Prostate gland (tissue), 2 donors: Measurements from ENCODE around the gene CCDC134. TPM values are rescaled to one million over a fixed set of nuclear protein-coding genes. Genes with fewer than 3 reads are reported as not detected.

Experiments used
- DNase-seq: peaks from one replicate; pipeline ENCODE4 v3.0.0-alpha.2; 2019; ENCODE audit warnings: low spot score
- H3K27ac ChIP-seq, 2 donors: fragments of 200-600 bp; sonication (generic); 2 replicates each; pipeline ENCODE4 v1.5.1; 2017 to 2019
- H3K27me3 ChIP-seq: fragments of 200-600 bp; sonication (generic); replicated peaks from 2 replicates; pipeline ENCODE4 v1.5.1; 2019; ENCODE audit not compliant: insufficient read depth
- H3K36me3 ChIP-seq, 2 donors: fragments of 200-600 bp; sonication (generic); 1 replicate in 1 of 2; 2 replicates in 1 of 2; pipeline versions ENCODE4 v1.5.1 to v1.8.1; 2017 to 2019
- H3K4me1 ChIP-seq: fragments of 200-600 bp; sonication (generic); replicated peaks from 2 replicates; pipeline ENCODE4 v1.5.1; 2019
- H3K4me3 ChIP-seq, 2 donors: fragments of 200-600 bp; sonication (generic); 2 replicates each; pipeline ENCODE4 v1.5.1; 2017 to 2019
- H3K9me3 ChIP-seq: fragments of 200-600 bp; sonication (generic); 2 replicates; pipeline ENCODE4 v1.5.1; 2017
- POLR2A ChIP-seq: fragments of 450-650 bp; IDR thresholded peaks from one replicate; pipeline ENCODE4 v1.6.1; 2016; ENCODE audit warnings: antibody characterized with exemption, mild to moderate bottlenecking
- POLR2AphosphoS5 ChIP-seq: sonication (generic); formaldehyde crosslinking; IDR thresholded peaks from one replicate; pipeline ENCODE4 v1.6.1; 2017; ENCODE audit warnings: antibody characterized with exemption
- WGBS: methylation state at CpG from one replicate; pipeline ENCODE4 v1.1.5; 2018; 5-methylcytosine and 5-hydroxymethylcytosine counted together
- intact Hi-C: fragments of 100-400 bp; cut with DNase I; formaldehyde crosslinking; loops from one replicate; pipeline ENCODE4 v1.14.2; 2022
- total RNA-seq, 2 donors: library from RNA; depleted of rRNA; stranded (reverse); fragments of >200 nt; gene quantifications; one replicate each; pipeline ENCODE4 v1.1.0, GENCODE V29; 2016
- TF ChIP-seq, protein P1 (sequence below), 4 experiments: fragments of 200-600 bp in 2 of 4; fragments of 450-650 bp in 2 of 4; sonication (generic) in 2 of 4; IDR thresholded peaks; 1 replicate in 3 of 4; 2 replicates in 1 of 4; pipeline ENCODE4 v1.5.1; 2016 to 2019; ENCODE audit warnings: antibody characterized with exemption in 4 of 4, mild to moderate bottlenecking in 2 of 4, moderate library complexity in 2 of 4

The CCDC134 gene
- total RNA-seq, 2 donors from 2014 or later: 12.0 to 20.7 TPM

DNA sequence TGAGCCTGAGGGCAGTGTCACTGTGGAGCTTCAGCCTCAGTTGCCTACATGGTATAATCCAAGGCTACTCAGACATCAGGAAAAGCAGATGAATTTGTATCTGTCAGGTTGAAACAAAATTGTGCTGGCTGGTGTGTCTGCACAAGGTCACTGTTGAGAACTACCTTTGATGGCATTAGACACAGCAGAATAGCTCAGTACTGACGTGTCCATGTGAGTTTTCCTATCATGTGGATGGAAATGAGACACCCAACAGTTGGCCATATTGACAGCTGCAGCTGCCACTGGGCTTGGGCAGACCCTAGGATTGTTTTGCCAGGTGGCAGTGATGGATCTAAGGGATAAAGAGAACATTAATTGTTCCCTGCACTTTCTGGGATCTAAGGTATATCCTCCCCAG is 15.8 kb downstream of the CCDC134 start:
- H3K36me3 ChIP-seq: no peaks in the 10 kb centered on the region

DNA sequence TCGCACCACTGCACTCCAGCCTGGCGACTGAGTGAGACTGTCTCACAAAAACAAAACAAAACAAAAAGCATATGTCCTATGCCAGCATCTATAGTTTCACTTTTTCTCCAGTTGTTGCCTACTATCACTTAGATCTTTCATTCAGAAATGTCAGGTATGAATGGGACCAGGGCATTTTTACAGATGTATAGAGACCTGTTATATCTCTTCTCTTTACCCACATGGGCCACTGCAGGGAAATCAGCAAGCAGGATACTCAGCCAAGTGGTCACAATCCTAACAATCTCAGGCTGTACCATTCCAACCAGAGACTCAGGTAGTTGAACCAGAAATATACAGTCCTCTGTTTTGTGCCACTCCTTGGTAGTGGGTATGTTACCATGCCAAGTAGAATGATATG is 16.4 kb downstream of the CCDC134 start:
- DNase-seq: no peak
- Histone ChIP-seq H3K4me3 (no peak overlapping the region), H3K4me1 (no peaks in the 10 kb centered on the region), H3K9me3 (no peaks in the 10 kb centered on the region), H3K27ac (no peak overlapping the region), H3K27me3 (no peaks in the 10 kb centered on the region), H3K36me3 (no peaks in the 10 kb centered on the region)
- TF ChIP-seq, protein P1, sequence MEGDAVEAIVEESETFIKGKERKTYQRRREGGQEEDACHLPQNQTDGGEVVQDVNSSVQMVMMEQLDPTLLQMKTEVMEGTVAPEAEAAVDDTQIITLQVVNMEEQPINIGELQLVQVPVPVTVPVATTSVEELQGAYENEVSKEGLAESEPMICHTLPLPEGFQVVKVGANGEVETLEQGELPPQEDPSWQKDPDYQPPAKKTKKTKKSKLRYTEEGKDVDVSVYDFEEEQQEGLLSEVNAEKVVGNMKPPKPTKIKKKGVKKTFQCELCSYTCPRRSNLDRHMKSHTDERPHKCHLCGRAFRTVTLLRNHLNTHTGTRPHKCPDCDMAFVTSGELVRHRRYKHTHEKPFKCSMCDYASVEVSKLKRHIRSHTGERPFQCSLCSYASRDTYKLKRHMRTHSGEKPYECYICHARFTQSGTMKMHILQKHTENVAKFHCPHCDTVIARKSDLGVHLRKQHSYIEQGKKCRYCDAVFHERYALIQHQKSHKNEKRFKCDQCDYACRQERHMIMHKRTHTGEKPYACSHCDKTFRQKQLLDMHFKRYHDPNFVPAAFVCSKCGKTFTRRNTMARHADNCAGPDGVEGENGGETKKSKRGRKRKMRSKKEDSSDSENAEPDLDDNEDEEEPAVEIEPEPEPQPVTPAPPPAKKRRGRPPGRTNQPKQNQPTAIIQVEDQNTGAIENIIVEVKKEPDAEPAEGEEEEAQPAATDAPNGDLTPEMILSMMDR (IDR thresholded peaks at IDR 0.05): no peak
- TF ChIP-seq POLR2A (no peak), POLR2AphosphoS5 (no peak)
- intact Hi-C loops: no loop called here
- WGBS: 88% methylated on average over 2 of the region's 2 CpGs

More for the DNA sequence above, 15.8 kb downstream of the CCDC134 start:
- 93% methylated on average over 1 of the region's 1 CpG for WGBS
- intact Hi-C loops: no loop called here
- Histone ChIP-seq H3K4me3 (no peak overlapping the region), H3K27ac (no peak overlapping the region), H3K27me3 (no peaks in the 10 kb centered on the region), H3K9me3 (no peaks in the 10 kb centered on the region), H3K4me1 (no peaks in the 10 kb centered on the region)
- TF ChIP-seq, protein P1 (IDR thresholded peaks at IDR 0.05): no peak
- TF ChIP-seq POLR2AphosphoS5: no peak
- TF ChIP-seq POLR2A: no peak
- DNase-seq: no peak

DNA sequence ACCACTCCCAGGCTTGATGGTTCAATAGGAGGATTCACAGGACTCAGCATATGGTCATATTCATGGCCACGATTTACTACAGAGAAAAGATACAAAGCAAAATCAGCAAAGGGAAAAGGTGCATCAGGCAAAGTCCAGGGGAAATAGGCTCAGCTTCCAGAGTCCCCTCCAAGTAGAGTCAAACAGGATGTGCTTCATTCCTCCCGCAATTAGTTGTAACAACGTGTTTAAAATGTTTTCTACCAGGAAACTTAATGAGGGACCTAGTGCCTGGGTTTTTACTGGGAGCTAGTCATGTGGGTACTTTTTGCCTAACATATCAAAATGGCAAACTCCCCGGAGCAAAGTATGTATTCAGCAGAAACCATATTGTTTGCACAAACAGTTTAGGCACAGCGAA is 17.5 kb downstream of the CCDC134 start:
- no peaks in the 10 kb centered on the region for H3K27me3 ChIP-seq
- TF ChIP-seq, protein P1 (IDR thresholded peaks at IDR 0.05): no peak
- TF ChIP-seq POLR2AphosphoS5 (no peak), POLR2A (no peak)
- no peaks in the 10 kb centered on the region for H3K36me3 ChIP-seq
- H3K9me3 ChIP-seq: no peaks in the 10 kb centered on the region
- H3K4me3 ChIP-seq: no peak overlapping the region
- intact Hi-C loops: no loop called here
- WGBS: 71% methylated on average over 5 of the region's 5 CpGs
- no peak for DNase-seq
- no peaks in the 10 kb centered on the region for H3K4me1 ChIP-seq
- no peak overlapping the region for H3K27ac ChIP-seq

- Histone ChIP-seq H3K36me3 (no peaks in the 10 kb centered on the region), H3K27ac (no peak overlapping the region), H3K9me3 (no peaks in the 10 kb centered on the region), H3K4me1 (no peaks in the 10 kb centered on the region), H3K4me3 (no peak overlapping the region), H3K27me3 (no peaks in the 10 kb centered on the region)
- no peak for DNase-seq
- 93% methylated on average over 6 of the region's 6 CpGs for WGBS
- intact Hi-C loops: no loop called here
- TF ChIP-seq, protein P1 (IDR thresholded peaks at IDR 0.05): no peak
- TF ChIP-seq POLR2AphosphoS5 (no peak), POLR2A (no peak)
Measured at GRCh38 chr22:41818596-41818995, 18.1 kb downstream of the CCDC134 start.

- Histone ChIP-seq H3K27ac (no peak overlapping the region), H3K36me3 (no peaks in the 10 kb centered on the region), H3K4me1 (no peaks in the 10 kb centered on the region), H3K27me3 (no peaks in the 10 kb centered on the region), H3K4me3 (no peak overlapping the region), H3K9me3 (no peaks in the 10 kb centered on the region)
- intact Hi-C loops: no loop called here
- WGBS: 98% methylated on average over 4 of the region's 4 CpGs
- TF ChIP-seq POLR2AphosphoS5 (no peak), POLR2A (no peak)
- TF ChIP-seq, protein P1 (IDR thresholded peaks at IDR 0.05): no peak
- no peak for DNase-seq
Measured at GRCh38 chr22:41819257-41819656, 18.8 kb downstream of the CCDC134 start.
